Ectodermal cell (in vitro differentiated cells): Measurements from ENCODE around the gene CYP3A7.
"Not testable (repeated sequence)": the region's sequence is repeated elsewhere in the genome, so short reads cannot be mapped to it uniquely, and the experiment has no call there.

Source experiments
- H3K27ac ChIP-seq: 2 replicates; pipeline ENCODE4 v1.7.0; 2013; ENCODE audit warnings: mild to moderate bottlenecking, low read depth, low read length; ENCODE audit not compliant: insufficient read depth, poor library complexity, severe bottlenecking
- H3K27me3 ChIP-seq: 2 replicates; pipeline ENCODE4 v1.7.0; 2013; ENCODE audit warnings: mild to moderate bottlenecking, low read length; ENCODE audit not compliant: insufficient read depth, control insufficient read depth, poor library complexity, severe bottlenecking
- H3K36me3 ChIP-seq: one replicate; pipeline ENCODE4 v1.7.0; 2013; ENCODE audit warnings: low read length; ENCODE audit not compliant: control insufficient read depth, insufficient read depth
- H3K4me1 ChIP-seq: one replicate; pipeline ENCODE4 v1.7.0; 2013; ENCODE audit warnings: low read length; ENCODE audit not compliant: control insufficient read depth, insufficient read depth
- H3K4me3 ChIP-seq: 2 replicates; pipeline ENCODE4 v1.7.0; 2013; ENCODE audit warnings: low read depth, low read length, control low read depth; ENCODE audit not compliant: insufficient read depth
- H3K9me3 ChIP-seq: 2 replicates; pipeline ENCODE4 v1.7.0; 2013; ENCODE audit warnings: mild to moderate bottlenecking, low read length, moderate library complexity; ENCODE audit not compliant: control insufficient read depth
- WGBS, 2 experiments: methylation state at CpG; one replicate each; pipeline ENCODE4 v1.1.7; 2013; ENCODE audit warnings: missing lambda C conversion rate in 2 of 2; 5-methylcytosine and 5-hydroxymethylcytosine counted together

Gene CYP3A7

GRCh38 chr7:99767662-99768061 lies 32.7 kb upstream of the CYP3A7 start:
- H3K27me3 ChIP-seq = no peaks in the 10 kb centered on the region
- no peak overlapping the region for H3K4me3 ChIP-seq
- no peak overlapping the region for H3K27ac ChIP-seq
- no peaks in the 10 kb centered on the region for H3K9me3 ChIP-seq
- 100% methylated on average over 1 of the region's 1 CpG; no CpG with 5 or more reads in 1 of the 2 experiments for WGBS, 2 experiments
- H3K4me1 ChIP-seq = no peaks in the 10 kb centered on the region
- H3K36me3 ChIP-seq = no peaks in the 10 kb centered on the region

DNA sequence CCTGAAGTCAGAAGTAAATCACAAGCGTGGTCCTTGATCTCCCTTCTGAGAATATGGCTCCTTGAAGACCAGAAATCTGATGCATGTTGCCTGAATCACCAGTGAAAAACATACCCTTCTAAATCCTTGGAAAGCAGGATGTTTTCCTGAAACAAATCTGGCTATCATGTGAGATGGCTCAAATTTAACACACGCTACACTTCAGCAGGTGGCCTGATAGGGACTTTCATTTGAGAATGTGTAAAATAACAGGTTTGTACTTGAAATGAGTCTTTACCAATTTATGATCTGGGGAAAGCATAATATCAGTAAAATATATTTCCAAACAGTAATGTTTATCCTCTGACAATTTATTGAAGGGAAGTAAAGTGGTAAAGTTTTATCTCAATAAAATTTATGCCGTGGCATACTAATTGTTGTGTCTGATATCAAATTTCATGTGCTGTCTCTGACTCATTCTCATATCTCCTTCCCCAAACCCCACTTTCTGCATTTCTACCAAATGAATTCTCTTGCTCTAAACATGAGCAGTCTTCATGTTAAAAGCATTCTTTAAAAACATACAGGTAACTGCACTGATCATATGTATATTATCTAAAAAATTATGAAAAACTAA lies 31.6 kb upstream of the CYP3A7 start:
- Histone ChIP-seq H3K4me3 (no peak overlapping the region), H3K36me3 (no peaks in the 10 kb centered on the region), H3K4me1 (no peaks in the 10 kb centered on the region), H3K27me3 (no peaks in the 10 kb centered on the region), H3K9me3 (no peaks in the 10 kb centered on the region), H3K27ac (no peak overlapping the region)
- 92 to 96% methylated on average over 2 to 3 of the region's 3 CpGs for WGBS, 2 experiments

DNA sequence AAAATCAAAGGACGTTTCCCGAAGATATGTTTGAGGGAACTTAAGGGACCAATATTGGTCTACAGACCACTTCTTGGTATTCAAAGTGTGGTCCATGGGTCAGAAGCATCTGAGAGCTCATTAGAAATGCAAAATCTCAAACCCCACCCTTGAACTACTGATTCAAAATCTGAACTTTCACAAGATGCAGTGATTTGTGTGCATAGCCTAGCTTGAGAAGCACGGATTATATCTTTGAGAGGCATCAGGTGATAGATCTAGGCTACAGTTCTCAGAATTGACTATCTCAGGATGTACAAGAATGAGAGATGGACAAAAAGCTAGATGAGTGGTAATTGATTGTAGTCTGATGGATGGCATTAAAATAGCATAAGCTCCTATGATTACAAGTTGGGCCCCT lies 29.5 kb upstream of the CYP3A7 start:
- WGBS, 2 experiments = 93 to 94% methylated on average over 3 of the region's 3 CpGs

DNA sequence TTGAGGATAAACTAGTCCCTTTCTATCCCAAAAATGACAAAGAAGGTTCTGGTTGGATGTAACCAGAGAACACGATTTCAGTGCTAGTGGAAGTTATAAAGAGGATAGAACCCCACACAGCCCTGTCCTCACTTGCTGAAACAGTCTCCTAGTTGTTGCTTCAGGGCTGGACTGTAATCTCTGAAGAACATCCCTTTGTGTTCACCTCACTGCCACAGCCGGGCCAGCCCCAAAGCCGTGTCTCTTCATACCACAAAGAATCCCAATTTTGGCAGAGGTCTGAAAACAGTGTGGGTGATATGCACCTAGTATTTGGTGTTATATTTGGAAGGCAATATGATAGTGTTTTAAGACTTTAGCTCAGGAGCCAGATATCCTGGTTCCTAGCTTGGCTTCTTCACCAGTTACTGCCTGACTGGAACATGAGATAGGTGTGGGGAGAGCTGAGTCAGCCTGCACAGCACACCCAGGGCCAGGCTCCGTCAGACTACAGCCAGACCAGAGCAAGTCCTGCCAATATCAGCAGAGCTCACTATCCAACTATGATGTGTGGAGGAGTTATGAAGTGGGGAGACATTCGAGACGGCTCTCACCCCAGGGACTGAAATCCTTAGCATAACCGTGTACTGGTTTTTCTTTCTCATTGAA lies 27.8 kb upstream of the CYP3A7 start:
- Histone ChIP-seq H3K27me3 (no peaks in the 10 kb centered on the region), H3K4me3 (no peak overlapping the region), H3K4me1 (no peaks in the 10 kb centered on the region), H3K27ac (no peak overlapping the region), H3K36me3 (no peaks in the 10 kb centered on the region), H3K9me3 (no peaks in the 10 kb centered on the region)
- 87 to 91% methylated on average over 6 to 7 of the region's 7 CpGs for WGBS, 2 experiments

More for the DNA sequence above, 29.5 kb upstream of the CYP3A7 start:
- Histone ChIP-seq H3K4me1 (no peaks in the 10 kb centered on the region), H3K9me3 (no peaks in the 10 kb centered on the region), H3K27me3 (no peaks in the 10 kb centered on the region), H3K4me3 (no peak overlapping the region), H3K36me3 (no peaks in the 10 kb centered on the region), H3K27ac (no peak overlapping the region)

GRCh38 chr7:99755085-99755484 lies 20.1 kb upstream of the CYP3A7 start:
- Histone ChIP-seq H3K4me1 (no peaks in the 10 kb centered on the region), H3K36me3 (no peaks in the 10 kb centered on the region), H3K27ac (no peak overlapping the region), H3K9me3 (no peaks in the 10 kb centered on the region), H3K27me3 (no peaks in the 10 kb centered on the region), H3K4me3 (no peak overlapping the region)
- WGBS, 2 experiments = 92 to 94% methylated on average over 1 of the region's 1 CpG

- Histone ChIP-seq H3K36me3 (no peaks in the 10 kb centered on the region), H3K27me3 (no peaks in the 10 kb centered on the region), H3K9me3 (no peaks in the 10 kb centered on the region), H3K27ac (no peak overlapping the region), H3K4me3 (no peak overlapping the region), H3K4me1 (no peaks in the 10 kb centered on the region)
- 74 to 85% methylated on average over 3 of the region's 3 CpGs for WGBS, 2 experiments
Observed at GRCh38 chr7:99752356-99752755, 17.4 kb upstream of the CYP3A7 start.

DNA sequence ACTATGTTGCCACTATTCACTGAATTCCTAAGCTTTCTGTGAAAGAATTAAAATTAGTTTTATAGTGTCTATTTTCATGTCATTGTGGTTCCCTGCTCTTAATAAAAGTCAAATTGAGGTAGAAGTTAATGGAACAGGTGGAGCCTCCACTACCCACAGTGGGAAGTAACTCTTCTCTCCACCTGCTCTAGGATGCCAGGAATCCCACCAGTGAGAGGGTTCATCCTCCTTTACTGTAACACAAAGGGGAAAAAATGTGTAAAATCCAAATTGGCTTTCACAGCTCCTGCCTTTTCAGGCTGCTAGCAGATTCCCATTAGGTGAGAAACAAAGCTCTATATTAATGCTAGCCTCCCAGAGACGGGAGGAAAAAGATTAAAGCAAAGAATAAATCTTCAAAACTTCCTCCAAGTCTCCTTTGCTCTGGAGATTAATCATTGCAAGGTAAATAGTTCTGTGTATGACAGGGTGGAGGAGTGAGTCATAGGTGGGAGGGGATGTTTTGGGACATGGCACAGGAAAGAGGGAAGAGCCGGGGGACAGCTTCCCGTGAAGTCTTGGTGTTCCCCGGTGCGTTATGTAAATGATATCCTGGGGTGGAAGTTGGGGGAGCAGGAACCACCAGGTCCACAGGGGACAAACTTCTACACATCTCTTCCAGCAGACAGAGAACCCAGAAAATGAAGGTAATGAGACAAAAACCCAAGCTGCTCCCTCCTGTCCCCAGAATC lies 16.5 kb upstream of the CYP3A7 start:
- not testable (repeated sequence) for H3K27ac ChIP-seq, H3K27me3 ChIP-seq, H3K4me3 ChIP-seq, H3K9me3 ChIP-seq, H3K4me1 ChIP-seq, H3K36me3 ChIP-seq
- 30 to 51% methylated on average over 2 to 4 of the region's 5 CpGs for WGBS, 2 experiments

GRCh38 chr7:99748846-99749579 lies 14.0 kb upstream of the CYP3A7 start:
- no peaks in the 10 kb centered on the region for H3K27me3 ChIP-seq
- no peaks in the 10 kb centered on the region for H3K4me1 ChIP-seq
- H3K9me3 ChIP-seq = no peaks in the 10 kb centered on the region
- H3K27ac ChIP-seq = no peak overlapping the region
- 88 to 89% methylated on average over 6 of the region's 6 CpGs for WGBS, 2 experiments
- no peak overlapping the region for H3K4me3 ChIP-seq
- no peaks in the 10 kb centered on the region for H3K36me3 ChIP-seq

DNA sequence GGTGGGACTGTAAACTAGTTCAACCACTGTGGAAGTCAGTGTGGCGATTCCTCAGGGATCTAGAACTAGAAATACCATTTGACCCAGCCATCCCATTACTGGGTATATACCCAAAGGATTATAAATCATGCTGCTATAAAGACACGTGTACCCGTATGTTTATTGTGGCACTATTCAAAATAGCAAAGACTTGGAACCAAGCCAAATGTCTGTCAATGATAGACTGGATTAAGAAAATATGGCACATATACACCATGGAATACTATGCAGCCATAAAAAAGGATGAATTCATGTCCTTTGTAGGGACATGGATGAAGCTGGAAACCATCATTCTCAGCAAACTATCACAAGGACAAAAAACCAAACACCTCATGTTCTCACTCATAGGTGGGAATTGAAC lies 11.9 kb upstream of the CYP3A7 start:
- not testable (repeated sequence) for H3K36me3 ChIP-seq, H3K27ac ChIP-seq, H3K4me3 ChIP-seq, H3K9me3 ChIP-seq, H3K27me3 ChIP-seq, H3K4me1 ChIP-seq
- WGBS, 2 experiments = 89 to 91% methylated on average over 2 of the region's 3 CpGs

GRCh38 chr7:99745395-99745794 lies 10.4 kb upstream of the CYP3A7 start:
- not testable (repeated sequence) for H3K36me3 ChIP-seq
- 83 to 93% methylated on average over 3 of the region's 3 CpGs for WGBS, 2 experiments

More at GRCh38 chr7:99745395-99745794, 10.4 kb upstream of the CYP3A7 start:
- not testable (repeated sequence) for H3K4me1 ChIP-seq, H3K9me3 ChIP-seq, H3K27me3 ChIP-seq, H3K4me3 ChIP-seq, H3K27ac ChIP-seq
